OCI-LY3 (cell line): Measurements from ENCODE around the gene TUBB2A.

ENCODE experiments used
- CTCF ChIP-seq: fragments of 200-600, 300-600 bp; sonication (generic); IDR thresholded peaks from 2 replicates; pipeline ENCODE4 v1.5.1; 2014; ENCODE audit warnings: antibody characterized with exemption, low read length, low read depth
- EZH2phosphoT487 ChIP-seq: fragments of 200-600 bp; shearing (Covaris generic); IDR thresholded peaks from 2 replicates; pipeline ENCODE4 v1.6.1; 2018; ENCODE audit warnings: antibody characterized with exemption, mixed run types, low read depth

GRCh38 chr6:3159805-3160781, 2.7 kb upstream of the TUBB2A start:
- TF ChIP-seq CTCF (no peak), EZH2phosphoT487 (no peak)
